Measurements from ENCODE around the gene HBP1. TPM values are rescaled to one million over a fixed set of nuclear protein-coding genes. Genes with fewer than 3 reads are reported as not detected.

HBP1 gene
- total and polyA plus RNA-seq, 2 of the 8 experiments (the other 6 are each of a cell fraction or from before 2014, with no cell fraction given), result 28.9 to 29.2 TPM

DNA sequence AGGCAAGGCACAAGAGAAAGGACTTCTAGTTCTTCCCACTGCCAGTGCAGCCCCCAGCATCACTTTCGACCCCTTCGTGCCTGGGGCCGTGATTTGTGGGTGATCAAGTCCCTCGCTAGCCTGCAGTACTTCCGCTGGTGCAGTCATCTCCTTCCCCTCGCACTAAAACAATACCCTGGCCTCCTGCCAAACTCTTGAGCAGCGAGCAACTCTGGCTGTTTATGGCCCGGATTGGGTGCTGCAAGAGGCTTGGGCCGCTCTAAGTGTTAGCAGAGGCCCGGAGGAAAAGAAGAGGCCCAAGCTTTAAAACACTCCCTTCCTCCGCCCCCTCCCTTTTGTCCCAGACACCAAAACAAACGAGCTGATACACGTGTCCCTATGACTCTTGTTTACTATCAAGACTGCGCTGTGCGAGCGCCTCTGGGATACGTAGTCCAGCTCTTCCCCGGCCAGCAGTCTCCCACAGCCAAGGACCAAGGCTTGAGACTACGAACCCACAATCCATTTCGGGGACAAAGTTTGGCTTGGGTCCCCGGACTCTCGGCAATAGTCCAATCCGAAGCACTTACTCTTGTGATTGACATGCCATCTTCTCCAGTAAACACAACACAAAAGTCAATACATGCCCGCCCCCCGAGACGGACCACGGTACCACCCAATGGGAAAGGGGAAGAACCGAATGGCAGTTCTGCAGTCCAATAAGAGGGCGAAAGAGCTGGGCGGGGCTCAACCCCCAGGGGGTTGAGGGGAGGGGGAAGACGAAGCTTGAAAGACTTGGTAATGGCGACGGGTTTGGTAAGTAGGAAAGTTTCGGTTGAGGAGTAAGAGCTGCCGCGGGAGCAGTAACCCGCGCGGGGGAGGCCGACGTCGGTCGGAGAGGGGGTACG lies at the start of gene HBP1 (continued):
- TF ChIP-seq CHD7 (IDR thresholded peaks at IDR 0.05; ENCODE audit: insufficient replicate concordance, low read length), result no peak
- no peak for TF ChIP-seq JUN (IDR thresholded peaks at IDR 0.05; ENCODE audit: low read depth, low read length)
- TF ChIP-seq JUND (IDR thresholded peaks at IDR 0.05; ENCODE audit: low read length), result peak; percentile 54; the same call in 1 of the 2 replicates
- TF ChIP-seq SAP30 (IDR thresholded peaks at IDR 0.05; ENCODE audit: insufficient read depth, insufficient replicate concordance, low read length), result peak; percentile 96
- TF ChIP-seq BRCA1 (IDR thresholded peaks at IDR 0.05; ENCODE audit: low read depth, low read length), result no peak
- peak; percentile 75 for TF ChIP-seq TBP (IDR thresholded peaks at IDR 0.05; ENCODE audit: low read depth, low read length)
- peak; percentile 97 for TF ChIP-seq SP2 (IDR thresholded peaks at IDR 0.05; ENCODE audit: low read length)
- no peak for TF ChIP-seq NANOG (IDR thresholded peaks at IDR 0.05; ENCODE audit: insufficient read depth, low read depth, low read length, poor library complexity, severe bottlenecking)
- TF ChIP-seq RXRA (IDR thresholded peaks at IDR 0.05; ENCODE audit: insufficient read depth, low read depth, low read length), result no peak
- no peak for TF ChIP-seq BACH1 (IDR thresholded peaks at IDR 0.05; ENCODE audit: low read length)

All from H1 (cell line).